H9 (cell line): ENCODE data around the gene CSF1. TPM values are rescaled to one million over a fixed set of nuclear protein-coding genes. Genes with fewer than 3 reads are reported as not detected.

Experiments
- DNase-seq: peaks from one replicate; pipeline ENCODE4 v3.0.0-alpha.2; 2017
- H2AFZ ChIP-seq: one replicate; pipeline ENCODE4 v1.6.1; 2013; ENCODE audit warnings: mild to moderate bottlenecking, low read length, control low read depth, moderate library complexity
- H2AK5ac ChIP-seq: 2 replicates; pipeline ENCODE4 v1.6.1; 2013; ENCODE audit warnings: low read length, control low read depth, mixed read lengths; ENCODE audit not compliant: insufficient read length
- H2BK120ac ChIP-seq: one replicate; pipeline ENCODE4 v1.6.1; 2013; ENCODE audit warnings: low read depth, mild to moderate bottlenecking, low read length, control low read depth, inconsistent platforms; ENCODE audit not compliant: poor library complexity, severe bottlenecking
- H2BK12ac ChIP-seq: 2 replicates; pipeline ENCODE4 v1.6.1; 2013; ENCODE audit warnings: low read length, control low read depth, mixed read lengths, low read depth; ENCODE audit not compliant: insufficient read length
- H2BK15ac ChIP-seq: 2 replicates; pipeline ENCODE4 v1.6.1; 2013; ENCODE audit warnings: low read depth, low read length, control low read depth
- H2BK20ac ChIP-seq: one replicate; pipeline ENCODE4 v1.6.1; 2013; ENCODE audit warnings: low read depth, mild to moderate bottlenecking, low read length, control low read depth, inconsistent platforms; ENCODE audit not compliant: poor library complexity, severe bottlenecking
- H2BK5ac ChIP-seq: 2 replicates; pipeline ENCODE4 v1.6.1; 2013; ENCODE audit warnings: low read length, control low read depth, mixed read lengths; ENCODE audit not compliant: insufficient read length
- H3K14ac ChIP-seq: 2 replicates; pipeline ENCODE4 v1.6.1; 2013; ENCODE audit warnings: low read length, control low read depth; ENCODE audit not compliant: insufficient read depth
- H3K18ac ChIP-seq: 2 replicates; pipeline ENCODE4 v1.6.1; 2013; ENCODE audit warnings: low read depth, mild to moderate bottlenecking, mixed read lengths, low read length, control low read depth; ENCODE audit not compliant: insufficient read length
- H3K23ac ChIP-seq: 2 replicates; pipeline ENCODE4 v1.6.1; 2013; ENCODE audit warnings: low read length, control low read depth, mixed read lengths, low read depth; ENCODE audit not compliant: insufficient read length
- H3K23me2 ChIP-seq: 2 replicates; pipeline ENCODE4 v1.6.1; 2013; ENCODE audit warnings: low read depth, mild to moderate bottlenecking, mixed read lengths, low read length, control low read depth; ENCODE audit not compliant: insufficient read length, poor library complexity, severe bottlenecking
- H3K27ac ChIP-seq: 2 replicates; pipeline ENCODE4 v1.5.1; 2013; ENCODE audit warnings: low read length, control low read depth, mixed read lengths, low read depth; ENCODE audit not compliant: insufficient read length
- H3K27me3 ChIP-seq: 2 replicates; pipeline ENCODE4 v1.6.1; 2013; ENCODE audit warnings: low read length, control low read depth, inconsistent platforms; ENCODE audit not compliant: insufficient read depth
- H3K4ac ChIP-seq: 2 replicates; pipeline ENCODE4 v1.6.1; 2013; ENCODE audit warnings: low read depth, mild to moderate bottlenecking, control low read depth, inconsistent platforms, low read length, moderate library complexity
- H3K4me1 ChIP-seq: 2 replicates; pipeline ENCODE4 v1.6.1; 2013; ENCODE audit warnings: low read length, control low read depth, inconsistent platforms; ENCODE audit not compliant: insufficient read depth
- H3K4me2 ChIP-seq: 2 replicates; pipeline ENCODE4 v1.6.1; 2013; ENCODE audit warnings: low read length, control low read depth, mixed read lengths; ENCODE audit not compliant: insufficient read length, insufficient read depth
- H3K56ac ChIP-seq: 2 replicates; pipeline ENCODE4 v1.6.1; 2013; ENCODE audit warnings: low read depth, mild to moderate bottlenecking, mixed read lengths, low read length, control low read depth; ENCODE audit not compliant: insufficient read length
- H3K79me1 ChIP-seq: 2 replicates; pipeline ENCODE4 v1.6.1; 2013; ENCODE audit warnings: low read depth, mild to moderate bottlenecking, moderate library complexity, low read length, control low read depth, inconsistent platforms; ENCODE audit not compliant: insufficient read depth, poor library complexity, severe bottlenecking
- H3K79me2 ChIP-seq: 2 replicates; pipeline ENCODE4 v1.6.1; 2013; ENCODE audit warnings: low read length, control low read depth, inconsistent platforms; ENCODE audit not compliant: insufficient read depth
- H3K9ac ChIP-seq: 2 replicates; pipeline ENCODE4 v1.6.1; 2013; ENCODE audit warnings: low read length, control low read depth, mixed read lengths; ENCODE audit not compliant: insufficient read length; ENCODE audit errors: extremely low read depth
- H3K9me3 ChIP-seq: one replicate; pipeline ENCODE4 v1.6.1; 2013; ENCODE audit warnings: low read depth, low read length, inconsistent platforms; ENCODE audit not compliant: control insufficient read depth
- H3T11ph ChIP-seq: one replicate; pipeline ENCODE4 v1.6.1; 2013; ENCODE audit warnings: mild to moderate bottlenecking, low read length, control low read depth, inconsistent platforms
- H4K20me1 ChIP-seq: one replicate; pipeline ENCODE4 v1.6.1; 2013; ENCODE audit not compliant: control insufficient read depth, insufficient read length, insufficient read depth
- H4K5ac ChIP-seq: 2 replicates; pipeline ENCODE4 v1.6.1; 2013; ENCODE audit warnings: low read depth, mild to moderate bottlenecking, mixed read lengths, low read length, control low read depth; ENCODE audit not compliant: insufficient read length
- H4K8ac ChIP-seq: replicated peaks from 2 replicates; pipeline ENCODE4 v1.6.1; 2013; ENCODE audit warnings: low read length, control low read depth, mixed read lengths, low read depth; ENCODE audit not compliant: insufficient read length
- H4K91ac ChIP-seq: 2 replicates; pipeline ENCODE4 v1.6.1; 2013; ENCODE audit warnings: low read depth, mild to moderate bottlenecking, moderate library complexity, mixed read lengths, low read length, control low read depth; ENCODE audit not compliant: insufficient read length
- H3K27ac Mint-ChIP-seq, 3 experiments: 2 replicates in 2 of 3; 3 replicates in 1 of 3; pipeline ENCODE4 v1.8.0; 2020 to 2021; ENCODE audit warnings: mixed read lengths in 3 of 3, mild to moderate bottlenecking in 1 of 3, moderate library complexity in 1 of 3
- H3K27me3 Mint-ChIP-seq: 2 replicates; pipeline ENCODE4 v1.8.0; 2021; ENCODE audit warnings: low read depth, mild to moderate bottlenecking, moderate library complexity, mixed read lengths
- H3K36me3 Mint-ChIP-seq, 3 experiments: 2 replicates in 2 of 3; 3 replicates in 1 of 3; pipeline ENCODE4 v1.8.0; 2020 to 2021; ENCODE audit warnings: low read depth in 3 of 3, mixed read lengths in 3 of 3; ENCODE audit not compliant: insufficient read depth in 1 of 3
- H3K4me1 Mint-ChIP-seq, 2 experiments: 2 replicates each; pipeline ENCODE4 v1.8.0; 2020; ENCODE audit warnings: mixed read lengths in 2 of 2
- H3K4me3 Mint-ChIP-seq, 2 experiments: 2 replicates in 1 of 2; 3 replicates in 1 of 2; pipeline ENCODE4 v1.8.0; 2020 to 2021; ENCODE audit warnings: mild to moderate bottlenecking in 2 of 2, mixed read lengths in 2 of 2, moderate library complexity in 1 of 2
- H3K9me3 Mint-ChIP-seq, 2 experiments: 2 replicates in 1 of 2; 3 replicates in 1 of 2; pipeline ENCODE4 v1.8.0; 2020; ENCODE audit warnings: mild to moderate bottlenecking in 2 of 2, mixed read lengths in 2 of 2, moderate library complexity in 1 of 2
- WGBS: extraction: QIAGEN DNeasy Blood & Tissue Kit; methylation state at CpG from one replicate; pipeline ENCODE4 v1.1.7; 2013; ENCODE audit warnings: missing lambda C conversion rate, low lambda C conversion rate, mixed read lengths; ENCODE audit not compliant: insufficient read length; ENCODE audit errors: extremely low coverage; 5-methylcytosine and 5-hydroxymethylcytosine counted together
- total RNA-seq: library from RNA; stranded (reverse); gene quantifications from 2 replicates; pipeline ENCODE4 v1.2.1, GENCODE V29; 2021
- TF ChIP-seq, protein P1 (sequence below): fragments of 200-600 bp; sonication (generic); conservative IDR thresholded peaks from 3 replicates; pipeline ENCODE4 v1.8.0; 2021; ENCODE audit warnings: antibody characterized with exemption, mild to moderate bottlenecking

Gene CSF1
- total RNA-seq, 1 experiment from 2014 or later = 2.3 TPM

DNA sequence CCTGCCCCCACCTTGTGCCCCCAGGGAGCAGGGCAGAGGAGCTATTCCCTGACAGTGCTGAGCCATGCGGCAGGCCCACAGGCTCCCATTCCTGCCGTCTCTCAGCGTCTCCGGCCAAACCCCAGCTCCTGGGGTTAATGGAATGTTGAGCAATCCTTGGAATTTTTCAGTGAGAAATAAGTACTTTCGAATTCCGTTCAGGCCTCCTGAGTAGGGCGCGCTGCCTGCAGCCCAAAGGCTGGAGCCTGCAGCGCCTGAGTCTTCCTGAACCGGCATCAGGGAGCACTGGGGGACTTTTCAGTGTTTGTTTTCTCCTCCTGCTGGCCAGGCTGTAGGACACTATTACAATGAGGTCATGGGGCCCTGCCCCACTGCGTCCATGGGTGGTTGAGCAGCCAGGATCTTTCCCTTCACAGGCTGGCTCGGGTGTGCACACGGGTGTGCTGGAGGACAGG lies 33.3 kb upstream of the CSF1 start:
- Histone ChIP-seq H3K79me2 (no peaks in the 10 kb centered on the region), H2BK120ac (no peak overlapping the region), H2AFZ (no peak overlapping the region), H4K91ac (no peak overlapping the region), H3T11ph (no peak overlapping the region), H2AK5ac (no peak overlapping the region), H2BK5ac (no peak overlapping the region), H3K4me2 (no peak overlapping the region), H3K4me1 (peaks cover 12% of the 10 kb centered on the region; the same call in 1 of the 2 replicates), H3K9ac (no peak overlapping the region), H3K56ac (no peak overlapping the region), H3K23me2 (no peaks in the 10 kb centered on the region), H3K27ac (no peak overlapping the region), H2BK15ac (no peak overlapping the region), H3K9me3 (no peaks in the 10 kb centered on the region), H3K79me1 (no peaks in the 10 kb centered on the region), H4K8ac (no peak overlapping the region), H3K27me3 (no peaks in the 10 kb centered on the region), H3K23ac (no peak overlapping the region), H2BK12ac (peak overlapping the region; percentile 27), H4K20me1 (no peaks in the 10 kb centered on the region), H3K4ac (no peak overlapping the region), H3K14ac (peak overlapping the region; percentile 74; the same call in 1 of the 2 replicates), H2BK20ac (no peak overlapping the region), H3K18ac (peak overlapping the region; percentile 63), H4K5ac (no peak overlapping the region)
- Mint-ChIP-seq H3K27me3 (no peaks in the 10 kb centered on the region), H3K27ac (peak overlapping the region; percentile 74 to 92 (median 91)), H3K4me1 (peaks cover 72 to 79% of the 10 kb centered on the region in 2 experiments), H3K4me3 (peak overlapping the region in 1 of 2 experiments; percentile 38; a peak in 2 of 5 replicates), H3K9me3 (no peaks in the 10 kb centered on the region), H3K36me3 (no peaks in the 10 kb centered on the region)
- DNase-seq = peak; percentile 83
- TF ChIP-seq, protein P1, sequence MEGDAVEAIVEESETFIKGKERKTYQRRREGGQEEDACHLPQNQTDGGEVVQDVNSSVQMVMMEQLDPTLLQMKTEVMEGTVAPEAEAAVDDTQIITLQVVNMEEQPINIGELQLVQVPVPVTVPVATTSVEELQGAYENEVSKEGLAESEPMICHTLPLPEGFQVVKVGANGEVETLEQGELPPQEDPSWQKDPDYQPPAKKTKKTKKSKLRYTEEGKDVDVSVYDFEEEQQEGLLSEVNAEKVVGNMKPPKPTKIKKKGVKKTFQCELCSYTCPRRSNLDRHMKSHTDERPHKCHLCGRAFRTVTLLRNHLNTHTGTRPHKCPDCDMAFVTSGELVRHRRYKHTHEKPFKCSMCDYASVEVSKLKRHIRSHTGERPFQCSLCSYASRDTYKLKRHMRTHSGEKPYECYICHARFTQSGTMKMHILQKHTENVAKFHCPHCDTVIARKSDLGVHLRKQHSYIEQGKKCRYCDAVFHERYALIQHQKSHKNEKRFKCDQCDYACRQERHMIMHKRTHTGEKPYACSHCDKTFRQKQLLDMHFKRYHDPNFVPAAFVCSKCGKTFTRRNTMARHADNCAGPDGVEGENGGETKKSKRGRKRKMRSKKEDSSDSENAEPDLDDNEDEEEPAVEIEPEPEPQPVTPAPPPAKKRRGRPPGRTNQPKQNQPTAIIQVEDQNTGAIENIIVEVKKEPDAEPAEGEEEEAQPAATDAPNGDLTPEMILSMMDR = peak; percentile 42; the same call in 2 of the 3 replicates
- WGBS = no CpG with 5 or more reads among the region's 13 CpGs
